Stomach (tissue), 4 donors: ENCODE data around the gene DISC1.

Experiments
- EP300 ChIP-seq: sonication (generic); formaldehyde crosslinking; IDR thresholded peaks from one replicate; pipeline ENCODE4 v1.6.1; 2017; ENCODE audit warnings: antibody characterized with exemption
- POLR2A ChIP-seq, 4 donors: fragments of 450-650 bp; IDR thresholded peaks; one replicate each; pipeline ENCODE4 v1.6.1; 2016; ENCODE audit warnings: antibody characterized with exemption in 4 of 4, control low read depth in 2 of 4, mild to moderate bottlenecking in 1 of 4, moderate library complexity in 1 of 4
- POLR2AphosphoS5 ChIP-seq, 3 donors: sonication (generic); formaldehyde crosslinking; IDR thresholded peaks; one replicate each; pipeline ENCODE4 v1.6.1; 2016; ENCODE audit warnings: antibody characterized with exemption in 3 of 3
- TF ChIP-seq, protein P1 (sequence below), 7 experiments: fragments of 450-650 bp in 4 of 7; fragments of 200-600 bp in 3 of 7; sonication (generic) in 3 of 7; IDR thresholded peaks; one replicate each; pipeline ENCODE4 v1.5.1; 2016 to 2019; ENCODE audit warnings: antibody characterized with exemption in 7 of 7, control low read depth in 2 of 7, mild to moderate bottlenecking in 1 of 7

DNA sequence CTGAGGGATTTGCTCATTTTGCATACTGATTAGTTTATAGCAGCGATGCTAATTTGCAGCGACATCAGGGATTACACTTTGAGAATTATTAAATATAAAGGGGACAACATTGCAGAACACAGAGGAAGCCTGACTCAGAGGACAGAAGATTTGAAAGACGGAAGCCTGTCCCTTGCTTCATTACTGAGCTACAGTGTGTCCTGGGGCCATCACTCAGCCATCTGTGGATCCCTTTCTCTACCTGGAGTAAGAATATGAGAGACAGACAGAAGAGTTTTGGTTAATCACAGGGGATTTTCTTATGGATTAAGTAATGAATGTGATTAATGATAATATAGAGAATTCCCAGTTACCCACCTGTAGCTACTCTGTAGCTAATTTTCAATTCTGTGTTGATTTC is 134.7 kb downstream of the DISC1 start:
- TF ChIP-seq EP300, result no peak
- no peak for TF ChIP-seq POLR2AphosphoS5 (IDR thresholded peaks at IDR 0.05)
- TF ChIP-seq, protein P1, sequence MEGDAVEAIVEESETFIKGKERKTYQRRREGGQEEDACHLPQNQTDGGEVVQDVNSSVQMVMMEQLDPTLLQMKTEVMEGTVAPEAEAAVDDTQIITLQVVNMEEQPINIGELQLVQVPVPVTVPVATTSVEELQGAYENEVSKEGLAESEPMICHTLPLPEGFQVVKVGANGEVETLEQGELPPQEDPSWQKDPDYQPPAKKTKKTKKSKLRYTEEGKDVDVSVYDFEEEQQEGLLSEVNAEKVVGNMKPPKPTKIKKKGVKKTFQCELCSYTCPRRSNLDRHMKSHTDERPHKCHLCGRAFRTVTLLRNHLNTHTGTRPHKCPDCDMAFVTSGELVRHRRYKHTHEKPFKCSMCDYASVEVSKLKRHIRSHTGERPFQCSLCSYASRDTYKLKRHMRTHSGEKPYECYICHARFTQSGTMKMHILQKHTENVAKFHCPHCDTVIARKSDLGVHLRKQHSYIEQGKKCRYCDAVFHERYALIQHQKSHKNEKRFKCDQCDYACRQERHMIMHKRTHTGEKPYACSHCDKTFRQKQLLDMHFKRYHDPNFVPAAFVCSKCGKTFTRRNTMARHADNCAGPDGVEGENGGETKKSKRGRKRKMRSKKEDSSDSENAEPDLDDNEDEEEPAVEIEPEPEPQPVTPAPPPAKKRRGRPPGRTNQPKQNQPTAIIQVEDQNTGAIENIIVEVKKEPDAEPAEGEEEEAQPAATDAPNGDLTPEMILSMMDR (IDR thresholded peaks at IDR 0.05), result no peak
- no peak for TF ChIP-seq POLR2A (IDR thresholded peaks at IDR 0.05)
